Sciatic nerve (tissue), 2 donors: ENCODE results near the gene SLC5A4. TPM values are rescaled to one million over a fixed set of nuclear protein-coding genes. Genes with fewer than 3 reads are reported as not detected.
A peak's percentile ranks its signal among the peaks of the same experiment; 100 is the strongest.
"Not testable (repeated sequence)": the region's sequence is repeated elsewhere in the genome, so short reads cannot be mapped to it uniquely, and the experiment has no call there.

ENCODE experiments used
- ATAC-seq: fragments of 200-7000 bp; cut with Tn5 transposase; one replicate; pipeline ENCODE4 v1.9.1; 2020; ENCODE audit warnings: mild to moderate bottlenecking, moderate library complexity
- DNase-seq: peaks from one replicate; pipeline ENCODE4 v3.0.0-alpha.2; 2020; ENCODE audit warnings: low spot score
- intact Hi-C: fragments of 100-400 bp; cut with DNase I; formaldehyde crosslinking; loops from one replicate; pipeline ENCODE4 v1.14.2; 2022
- total RNA-seq: library from RNA; stranded (reverse); fragmentation: NEBNext Ultra II Directional; extraction: Animal tissue kit (Norgen Biotek cat#: 25700); gene quantifications from one replicate; pipeline ENCODE4 v1.2.1, GENCODE V29; 2021
- donor health status: DM: no; HTN: no; CAD: no.
- donor health status: DM: no; HTN: no; CAD: no.

Gene SLC5A4
- total RNA-seq: 1.1 TPM

GRCh38 chr22:32255217-32255616 lies at the start of gene SLC5A4:
TSS of gene SLC5A4 (minus strand) at chr22:32255347. CDS start at chr22:32255329, 18 bp downstream.
- ATAC-seq (no peak), DNase-seq (no peak)
- intact Hi-C loops: no loop called here

GRCh38 chr22:32293921-32294320 lies 38.8 kb upstream of the SLC5A4 start:
- DNase-seq, ATAC-seq, intact Hi-C loops: not testable (repeated sequence)

GRCh38 chr22:32286290-32286840 lies 31.2 kb upstream of the SLC5A4 start:
- ATAC-seq: no peak

GRCh38 chr22:32281072-32281471 lies 25.9 kb upstream of the SLC5A4 start:
- DNase-seq (peak; percentile 35), ATAC-seq (no peak)
- intact Hi-C loops: loop anchor here (2.0 kb wide), 1 partner anchor 48 kb away; no protein-coding TSS in a partner anchor

More at GRCh38 chr22:32286290-32286840, 31.2 kb upstream of the SLC5A4 start:
- no peak for DNase-seq
- intact Hi-C loops: no loop called here

- intact Hi-C loops, DNase-seq: not testable (repeated sequence)
Measured at GRCh38 chr22:32275353-32275752, 20.2 kb upstream of the SLC5A4 start.

GRCh38 chr22:32271389-32271788 lies 16.2 kb upstream of the SLC5A4 start:
- intact Hi-C loops: no loop called here
- no peak for ATAC-seq

More at GRCh38 chr22:32275353-32275752, 20.2 kb upstream of the SLC5A4 start:
- ATAC-seq: not testable (repeated sequence)

GRCh38 chr22:32270641-32271369 lies 15.7 kb upstream of the SLC5A4 start:
- intact Hi-C loops: no loop called here
- ATAC-seq (no peak), DNase-seq (no peak)

More at GRCh38 chr22:32271389-32271788, 16.2 kb upstream of the SLC5A4 start:
- no peak for DNase-seq

- DNase-seq: no peak
- intact Hi-C loops: loop anchor here (10.0 kb wide), 1 partner anchor 295 kb away; no protein-coding TSS in a partner anchor
- ATAC-seq: no peak
Measured at GRCh38 chr22:32269316-32269715, 14.2 kb upstream of the SLC5A4 start.

GRCh38 chr22:32267011-32267410 lies 11.9 kb upstream of the SLC5A4 start:
- DNase-seq: no peak
- ATAC-seq: no peak
- intact Hi-C loops: loop anchor here (10.0 kb wide), 1 partner anchor 292 kb away; no protein-coding TSS in a partner anchor

- intact Hi-C loops: loop anchor here (10.0 kb wide), 1 partner anchor 291 kb away; no protein-coding TSS in a partner anchor
- DNase-seq (peak; percentile 77), ATAC-seq (peak; percentile 51)
Measured at GRCh38 chr22:32265882-32266767, 11.0 kb upstream of the SLC5A4 start.

GRCh38 chr22:32263678-32264077 lies 8.5 kb upstream of the SLC5A4 start:
- DNase-seq, ATAC-seq: not testable (repeated sequence)
- intact Hi-C loops: loop anchor here (10.0 kb wide), 1 partner anchor 289 kb away; no protein-coding TSS in a partner anchor

- DNase-seq (no peak), ATAC-seq (no peak)
- intact Hi-C loops: loop anchor here (10.0 kb wide), 1 partner anchor 287 kb away; no protein-coding TSS in a partner anchor
Measured at GRCh38 chr22:32261306-32261705, 6.2 kb upstream of the SLC5A4 start.

- ATAC-seq (no peak), DNase-seq (no peak)
- intact Hi-C loops: no loop called here
Measured at GRCh38 chr22:32258791-32259190, 3.6 kb upstream of the SLC5A4 start.

- ATAC-seq (no peak), DNase-seq (no peak)
Measured at GRCh38 chr22:32255726-32256125, 579 bp upstream of the SLC5A4 start.

GRCh38 chr22:32249231-32249630 lies 5.9 kb downstream of the SLC5A4 start:
- intact Hi-C loops: no loop called here
- DNase-seq: no peak
- ATAC-seq: no peak

More at GRCh38 chr22:32255726-32256125, 579 bp upstream of the SLC5A4 start:
- intact Hi-C loops: no loop called here

- DNase-seq (no peak), ATAC-seq (no peak)
- intact Hi-C loops: no loop called here
Measured at GRCh38 chr22:32248276-32248675, 6.9 kb downstream of the SLC5A4 start.

- no peak for ATAC-seq
- intact Hi-C loops: no loop called here
Measured at GRCh38 chr22:32246166-32246565, 9.0 kb downstream of the SLC5A4 start.

GRCh38 chr22:32245042-32245441 lies 10.1 kb downstream of the SLC5A4 start:
- intact Hi-C loops: no loop called here
- ATAC-seq: no peak
- DNase-seq: no peak

More at GRCh38 chr22:32246166-32246565, 9.0 kb downstream of the SLC5A4 start:
- no peak for DNase-seq

- intact Hi-C loops: no loop called here
- ATAC-seq: no peak
Measured at GRCh38 chr22:32244547-32244946, 10.6 kb downstream of the SLC5A4 start.

More at GRCh38 chr22:32244547-32244946, 10.6 kb downstream of the SLC5A4 start:
- no peak for DNase-seq
